HG03135 (cell line): Measurements from ENCODE around the gene REEP6.

Experiments
- ATAC-seq: cut with Tn5 transposase; IDR thresholded peaks from one replicate; pipeline ENCODE4 v1.9.1; 2021; ENCODE audit warnings: mild to moderate bottlenecking, moderate library complexity; ENCODE audit not compliant: unreplicated experiment

REEP6 gene

GRCh38 chr19:1456121-1456900 lies 34.7 kb upstream of the REEP6 start:
- no peak for ATAC-seq

- no peak for ATAC-seq
These were observed 33.8 kb upstream of the REEP6 start for GRCh38 chr19:1457031-1457739.

GRCh38 chr19:1457892-1458291 lies 33.1 kb upstream of the REEP6 start:
- ATAC-seq: no peak

GRCh38 chr19:1459479-1459878 lies 31.5 kb upstream of the REEP6 start:
- no peak for ATAC-seq

GRCh38 chr19:1460033-1460995 lies 30.7 kb upstream of the REEP6 start:
- no peak for ATAC-seq

- no peak for ATAC-seq
These were observed 29.1 kb upstream of the REEP6 start for GRCh38 chr19:1461862-1462261.

- ATAC-seq: no peak
These were observed 25.6 kb upstream of the REEP6 start for GRCh38 chr19:1465191-1466016.

- no peak for ATAC-seq
These were observed 24.9 kb upstream of the REEP6 start for GRCh38 chr19:1466018-1466460.

- no peak for ATAC-seq
These were observed 24.3 kb upstream of the REEP6 start for GRCh38 chr19:1466461-1467214.

GRCh38 chr19:1467215-1467489 lies 23.8 kb upstream of the REEP6 start:
- no peak for ATAC-seq

- ATAC-seq: no peak
These were observed 23.3 kb upstream of the REEP6 start for GRCh38 chr19:1467490-1468273.

GRCh38 chr19:1468274-1468820 lies 22.6 kb upstream of the REEP6 start:
- ATAC-seq: no peak

GRCh38 chr19:1468821-1469254 lies 22.1 kb upstream of the REEP6 start:
- no peak for ATAC-seq

GRCh38 chr19:1469255-1470054 lies 21.5 kb upstream of the REEP6 start:
- ATAC-seq: no peak

- ATAC-seq: no peak
These were observed 21.0 kb upstream of the REEP6 start for GRCh38 chr19:1470055-1470304.

GRCh38 chr19:1470305-1471009 lies 20.5 kb upstream of the REEP6 start:
- no peak for ATAC-seq

- ATAC-seq: no peak
These were observed 19.9 kb upstream of the REEP6 start for GRCh38 chr19:1471010-1471514.
